ENCODE results near the gene HPCAL1. TPM values are rescaled to one million over a fixed set of nuclear protein-coding genes. Genes with fewer than 3 reads are reported as not detected.

HPCAL1 gene
- total RNA-seq, 4 donors from 2014 or later, result 26.4 to 45.7 (median 36.9) TPM

GRCh38 chr2:10457846-10458598 is 155.3 kb downstream of the HPCAL1 start:
- intact Hi-C loops (cut with DNase I; ENCODE audit: low total_unique reads), result no loop called here
- TF ChIP-seq CTCF (IDR thresholded peaks at IDR 0.05), result no peak
- no peak for TF ChIP-seq POLR2A (IDR thresholded peaks at IDR 0.05)
- no peak overlapping the region for H3K4me3 ChIP-seq (ENCODE audit: low read depth, poor library complexity, severe bottlenecking)
- DNase-seq (ENCODE audit: low spot score in 2 of 2), result no peak
- WGBS, 2 donors, result 37 to 50% methylated on average over 11 of the region's 11 CpGs

- TF ChIP-seq POLR2A (IDR thresholded peaks at IDR 0.05) (no peak), CTCF (IDR thresholded peaks at IDR 0.05) (no peak)
- no peak for DNase-seq (ENCODE audit: low spot score in 2 of 2)
- intact Hi-C loops (cut with DNase I; ENCODE audit: low total_unique reads), result no loop called here
- H3K4me3 ChIP-seq (ENCODE audit: low read depth, poor library complexity, severe bottlenecking), result no peak overlapping the region
- WGBS, 2 donors, result 83 to 88% methylated on average over 17 of the region's 17 CpGs
Measured at GRCh38 chr2:10460366-10460796, 157.7 kb downstream of the HPCAL1 start.

GRCh38 chr2:10462178-10463083 is 159.7 kb downstream of the HPCAL1 start:
- TF ChIP-seq CTCF (IDR thresholded peaks at IDR 0.05), result no peak
- H3K4me3 ChIP-seq (ENCODE audit: low read depth, poor library complexity, severe bottlenecking), result no peak overlapping the region
- no peak for DNase-seq (ENCODE audit: low spot score in 2 of 2)
- 65 to 69% methylated on average over 14 to 15 of the region's 15 CpGs for WGBS, 2 donors
- intact Hi-C loops (cut with DNase I; ENCODE audit: low total_unique reads), result no loop called here

- TF ChIP-seq POLR2A (IDR thresholded peaks at IDR 0.05), result no peak
- TF ChIP-seq CTCF (IDR thresholded peaks at IDR 0.05), result no peak
- DNase-seq (ENCODE audit: low spot score in 2 of 2), result no peak
- intact Hi-C loops (cut with DNase I; ENCODE audit: low total_unique reads), result no loop called here
- 88 to 95% methylated on average over 5 of the region's 5 CpGs for WGBS, 2 donors
- H3K4me3 ChIP-seq (ENCODE audit: low read depth, poor library complexity, severe bottlenecking), result no peak overlapping the region
Measured at GRCh38 chr2:10465910-10466309, 163.2 kb downstream of the HPCAL1 start.

- H3K4me3 ChIP-seq (ENCODE audit: low read depth, poor library complexity, severe bottlenecking), result no peak overlapping the region
- 87 to 90% methylated on average over 10 to 11 of the region's 11 CpGs for WGBS, 2 donors
- no peak for TF ChIP-seq CTCF (IDR thresholded peaks at IDR 0.05)
- intact Hi-C loops (cut with DNase I; ENCODE audit: low total_unique reads), result no loop called here
- DNase-seq (ENCODE audit: low spot score in 2 of 2), result no peak
Measured at GRCh38 chr2:10466801-10467200, 164.1 kb downstream of the HPCAL1 start.

All from lower leg skin (tissue), 4 donors.